ENCODE results near the gene PSMA2. TPM values are rescaled to one million over a fixed set of nuclear protein-coding genes. Genes with fewer than 3 reads are reported as not detected.

PSMA2 gene
- total RNA-seq, 1 donor = 58.4 TPM

- H3K27me3 ChIP-seq (ENCODE audit: insufficient read depth, low read length) = no peaks in the 10 kb centered on the region
- H3K4me1 ChIP-seq (ENCODE audit: insufficient read depth, low read length) = no peaks in the 10 kb centered on the region
- no peaks in the 10 kb centered on the region for H3K9me3 ChIP-seq (ENCODE audit: low read depth, low read length)
- no peak overlapping the region for H3K4me3 ChIP-seq (ENCODE audit: low read length)
Observed at GRCh38 chr7:42953994-42954393, 22.0 kb upstream of the PSMA2 start.

- Histone ChIP-seq H3K27me3 (ENCODE audit: insufficient read depth, low read length) (no peaks in the 10 kb centered on the region), H3K4me1 (ENCODE audit: insufficient read depth, low read length) (no peaks in the 10 kb centered on the region), H3K4me3 (ENCODE audit: low read length) (no peak overlapping the region), H3K9me3 (ENCODE audit: low read depth, low read length) (no peaks in the 10 kb centered on the region)
Observed at GRCh38 chr7:42952328-42952727, 20.4 kb upstream of the PSMA2 start.

- Histone ChIP-seq H3K27me3 (ENCODE audit: insufficient read depth, low read length) (no peaks in the 10 kb centered on the region), H3K4me3 (ENCODE audit: low read length) (no peak overlapping the region), H3K4me1 (ENCODE audit: insufficient read depth, low read length) (peaks cover 10% of the 10 kb centered on the region), H3K9me3 (ENCODE audit: low read depth, low read length) (no peaks in the 10 kb centered on the region)
Observed at GRCh38 chr7:42950417-42950816, 18.4 kb upstream of the PSMA2 start.

GRCh38 chr7:42947521-42947920 lies 15.5 kb upstream of the PSMA2 start:
- no peaks in the 10 kb centered on the region for H3K9me3 ChIP-seq (ENCODE audit: low read depth, low read length)
- H3K27me3 ChIP-seq (ENCODE audit: insufficient read depth, low read length) = no peaks in the 10 kb centered on the region

GRCh38 chr7:42946627-42946950 lies 14.6 kb upstream of the PSMA2 start:
- H3K4me3 ChIP-seq (ENCODE audit: low read length) = no peak overlapping the region
- no peaks in the 10 kb centered on the region for H3K9me3 ChIP-seq (ENCODE audit: low read depth, low read length)
- H3K27me3 ChIP-seq (ENCODE audit: insufficient read depth, low read length) = no peaks in the 10 kb centered on the region
- H3K4me1 ChIP-seq (ENCODE audit: insufficient read depth, low read length) = peaks cover 10% of the 10 kb centered on the region

More at GRCh38 chr7:42947521-42947920, 15.5 kb upstream of the PSMA2 start:
- H3K4me3 ChIP-seq (ENCODE audit: low read length) = no peak overlapping the region
- peaks cover 10% of the 10 kb centered on the region for H3K4me1 ChIP-seq (ENCODE audit: insufficient read depth, low read length)

GRCh38 chr7:42945821-42946626 lies 14.1 kb upstream of the PSMA2 start:
- H3K9me3 ChIP-seq (ENCODE audit: low read depth, low read length) = no peaks in the 10 kb centered on the region
- peaks cover 10% of the 10 kb centered on the region for H3K4me1 ChIP-seq (ENCODE audit: insufficient read depth, low read length)
- no peak overlapping the region for H3K4me3 ChIP-seq (ENCODE audit: low read length)
- no peaks in the 10 kb centered on the region for H3K27me3 ChIP-seq (ENCODE audit: insufficient read depth, low read length)

- Histone ChIP-seq H3K9me3 (ENCODE audit: low read depth, low read length) (no peaks in the 10 kb centered on the region), H3K4me1 (ENCODE audit: insufficient read depth, low read length) (peaks cover 7% of the 10 kb centered on the region), H3K4me3 (ENCODE audit: low read length) (no peak overlapping the region), H3K27me3 (ENCODE audit: insufficient read depth, low read length) (no peaks in the 10 kb centered on the region)
Observed at GRCh38 chr7:42940985-42941847, 9.2 kb upstream of the PSMA2 start.

GRCh38 chr7:42939457-42940240 lies 7.7 kb upstream of the PSMA2 start:
- no peak overlapping the region for H3K4me3 ChIP-seq (ENCODE audit: low read length)
- H3K4me1 ChIP-seq (ENCODE audit: insufficient read depth, low read length) = no peaks in the 10 kb centered on the region
- H3K9me3 ChIP-seq (ENCODE audit: low read depth, low read length) = no peaks in the 10 kb centered on the region
- H3K27me3 ChIP-seq (ENCODE audit: insufficient read depth, low read length) = no peaks in the 10 kb centered on the region

GRCh38 chr7:42935861-42936260 lies 3.9 kb upstream of the PSMA2 start:
- Histone ChIP-seq H3K4me3 (ENCODE audit: low read length) (no peak overlapping the region), H3K4me1 (ENCODE audit: insufficient read depth, low read length) (peaks cover 22% of the 10 kb centered on the region), H3K9me3 (ENCODE audit: low read depth, low read length) (no peaks in the 10 kb centered on the region), H3K27me3 (ENCODE audit: insufficient read depth, low read length) (no peaks in the 10 kb centered on the region)

GRCh38 chr7:42934291-42934690 lies 2.3 kb upstream of the PSMA2 start:
- no peak overlapping the region for H3K4me3 ChIP-seq (ENCODE audit: low read length)
- H3K9me3 ChIP-seq (ENCODE audit: low read depth, low read length) = no peaks in the 10 kb centered on the region
- peaks cover 37% of the 10 kb centered on the region for H3K4me1 ChIP-seq (ENCODE audit: insufficient read depth, low read length)
- no peaks in the 10 kb centered on the region for H3K27me3 ChIP-seq (ENCODE audit: insufficient read depth, low read length)

GRCh38 chr7:42932811-42933591 lies 1.0 kb upstream of the PSMA2 start:
- H3K4me3 ChIP-seq (ENCODE audit: low read length) = peak overlapping the region; percentile 95
- H3K27me3 ChIP-seq (ENCODE audit: insufficient read depth, low read length) = no peaks in the 10 kb centered on the region
- no peaks in the 10 kb centered on the region for H3K9me3 ChIP-seq (ENCODE audit: low read depth, low read length)
- peaks cover 38% of the 10 kb centered on the region for H3K4me1 ChIP-seq (ENCODE audit: insufficient read depth, low read length)

- peak overlapping the region; percentile 95 for H3K4me3 ChIP-seq (ENCODE audit: low read length)
- no peaks in the 10 kb centered on the region for H3K27me3 ChIP-seq (ENCODE audit: insufficient read depth, low read length)
- no peaks in the 10 kb centered on the region for H3K9me3 ChIP-seq (ENCODE audit: low read depth, low read length)
- H3K4me1 ChIP-seq (ENCODE audit: insufficient read depth, low read length) = peaks cover 39% of the 10 kb centered on the region
Observed at GRCh38 chr7:42931447-42931833, 534 bp downstream of the PSMA2 start.

- Histone ChIP-seq H3K9me3 (ENCODE audit: low read depth, low read length) (no peaks in the 10 kb centered on the region), H3K27me3 (ENCODE audit: insufficient read depth, low read length) (no peaks in the 10 kb centered on the region), H3K4me1 (ENCODE audit: insufficient read depth, low read length) (peaks cover 45% of the 10 kb centered on the region), H3K4me3 (ENCODE audit: low read length) (peak overlapping the region; percentile 95)
Observed at GRCh38 chr7:42930889-42931288, 1.1 kb downstream of the PSMA2 start.

- H3K4me3 ChIP-seq (ENCODE audit: low read length) = no peak overlapping the region
- peaks cover 56% of the 10 kb centered on the region for H3K4me1 ChIP-seq (ENCODE audit: insufficient read depth, low read length)
Observed at GRCh38 chr7:42929449-42929848, 2.5 kb downstream of the PSMA2 start.

More at GRCh38 chr7:42929449-42929848, 2.5 kb downstream of the PSMA2 start:
- Histone ChIP-seq H3K27me3 (ENCODE audit: insufficient read depth, low read length) (no peaks in the 10 kb centered on the region), H3K9me3 (ENCODE audit: low read depth, low read length) (no peaks in the 10 kb centered on the region)

All from mononuclear cell (primary cell).